Tibial nerve (tissue), 4 donors: ENCODE measurements around the gene RAB30. TPM values are rescaled to one million over a fixed set of nuclear protein-coding genes. Genes with fewer than 3 reads are reported as not detected.

Source experiments
- DNase-seq, 2 donors: peaks; one replicate each; pipeline ENCODE4 v3.0.0-alpha.2; 2019; ENCODE audit warnings: low spot score in 2 of 2
- H3K27ac ChIP-seq, 4 donors: fragments of 200-600 bp; sonication (generic) in 3 of 4; one replicate each; pipeline ENCODE4 v1.5.1; 2017 to 2019; ENCODE audit warnings: mild to moderate bottlenecking in 1 of 4
- H3K27me3 ChIP-seq, 2 donors: fragments of 200-600 bp; sonication (generic) in 1 of 2; one replicate each; pipeline versions ENCODE4 v1.5.1 to v1.6.0; 2017 to 2019
- H3K36me3 ChIP-seq, 3 donors: fragments of 200-600 bp; sonication (generic); one replicate each; pipeline ENCODE4 v1.5.1; 2018 to 2019
- H3K4me1 ChIP-seq, 4 donors: fragments of 200-600 bp; sonication (generic) in 3 of 4; one replicate each; pipeline ENCODE4 v1.5.1; 2017 to 2019
- H3K4me3 ChIP-seq, 4 donors: fragments of 200-600 bp; sonication (generic) in 3 of 4; one replicate each; pipeline ENCODE4 v1.5.1; 2017 to 2019; ENCODE audit warnings: mild to moderate bottlenecking in 1 of 4, moderate library complexity in 1 of 4
- H3K9me3 ChIP-seq, 4 donors: fragments of 200-600 bp; sonication (generic) in 3 of 4; one replicate each; pipeline ENCODE4 v1.5.1; 2017 to 2019
- EP300 ChIP-seq, 2 donors: sonication (generic); formaldehyde crosslinking; IDR thresholded peaks; one replicate each; pipeline ENCODE4 v1.6.1; 2017; ENCODE audit warnings: antibody characterized with exemption in 2 of 2, mild to moderate bottlenecking in 1 of 2
- POLR2A ChIP-seq, 2 donors: fragments of 450-650 bp; IDR thresholded peaks; one replicate each; pipeline ENCODE4 v1.6.1; 2017; ENCODE audit warnings: antibody characterized with exemption in 2 of 2, mild to moderate bottlenecking in 2 of 2, moderate library complexity in 2 of 2
- WGBS, 2 donors: methylation state at CpG; one replicate each; pipeline ENCODE4 v1.1.5; 2018; 5-methylcytosine and 5-hydroxymethylcytosine counted together
- total RNA-seq, 4 donors: library from RNA; depleted of rRNA; stranded (reverse); fragments of >200 nt; gene quantifications; one replicate each; pipeline ENCODE4 v1.1.0, GENCODE V29; 2016
- TF ChIP-seq, protein P1 (sequence below), 5 experiments: fragments of 200-600 bp in 3 of 5; fragments of 450-650 bp in 2 of 5; sonication (generic) in 3 of 5; IDR thresholded peaks; one replicate each; pipeline ENCODE4 v1.5.1; 2016 to 2019; ENCODE audit warnings: antibody characterized with exemption in 5 of 5, mild to moderate bottlenecking in 3 of 5, moderate library complexity in 2 of 5

Gene RAB30
- total RNA-seq, 4 donors from 2014 or later = 19.8 to 50.4 (median 31.2) TPM

GRCh38 chr11:83035070-83035854 is 36.4 kb downstream of the RAB30 start:
- TF ChIP-seq EP300 (IDR thresholded peaks at IDR 0.05) = peak in 1 of 2 donors; percentile 33
- TF ChIP-seq POLR2A (IDR thresholded peaks at IDR 0.05) = no peak
- WGBS, 2 donors = 76 to 82% methylated on average over 6 of the region's 6 CpGs

GRCh38 chr11:83034673-83035014 is 37.1 kb downstream of the RAB30 start:
- H3K4me3 ChIP-seq = peak overlapping the region in 1 of 4 donors; percentile 38
- H3K9me3 ChIP-seq = no peaks in the 10 kb centered on the region
- TF ChIP-seq, protein P1, sequence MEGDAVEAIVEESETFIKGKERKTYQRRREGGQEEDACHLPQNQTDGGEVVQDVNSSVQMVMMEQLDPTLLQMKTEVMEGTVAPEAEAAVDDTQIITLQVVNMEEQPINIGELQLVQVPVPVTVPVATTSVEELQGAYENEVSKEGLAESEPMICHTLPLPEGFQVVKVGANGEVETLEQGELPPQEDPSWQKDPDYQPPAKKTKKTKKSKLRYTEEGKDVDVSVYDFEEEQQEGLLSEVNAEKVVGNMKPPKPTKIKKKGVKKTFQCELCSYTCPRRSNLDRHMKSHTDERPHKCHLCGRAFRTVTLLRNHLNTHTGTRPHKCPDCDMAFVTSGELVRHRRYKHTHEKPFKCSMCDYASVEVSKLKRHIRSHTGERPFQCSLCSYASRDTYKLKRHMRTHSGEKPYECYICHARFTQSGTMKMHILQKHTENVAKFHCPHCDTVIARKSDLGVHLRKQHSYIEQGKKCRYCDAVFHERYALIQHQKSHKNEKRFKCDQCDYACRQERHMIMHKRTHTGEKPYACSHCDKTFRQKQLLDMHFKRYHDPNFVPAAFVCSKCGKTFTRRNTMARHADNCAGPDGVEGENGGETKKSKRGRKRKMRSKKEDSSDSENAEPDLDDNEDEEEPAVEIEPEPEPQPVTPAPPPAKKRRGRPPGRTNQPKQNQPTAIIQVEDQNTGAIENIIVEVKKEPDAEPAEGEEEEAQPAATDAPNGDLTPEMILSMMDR (IDR thresholded peaks at IDR 0.05) = no peak
- no peak for TF ChIP-seq EP300 (IDR thresholded peaks at IDR 0.05)
- peaks cover 0 to 66% (median 30%) of the 10 kb centered on the region in 4 donors for H3K4me1 ChIP-seq
- H3K27ac ChIP-seq = peak overlapping the region; percentile 58 to 81 (median 70)
- DNase-seq = no peak
- no peaks in the 10 kb centered on the region for H3K27me3 ChIP-seq
- no peaks in the 10 kb centered on the region for H3K36me3 ChIP-seq

More at GRCh38 chr11:83035070-83035854, 36.4 kb downstream of the RAB30 start:
- no peak overlapping the region for H3K4me3 ChIP-seq
- H3K9me3 ChIP-seq = no peaks in the 10 kb centered on the region
- H3K27me3 ChIP-seq = no peaks in the 10 kb centered on the region
- H3K36me3 ChIP-seq = no peaks in the 10 kb centered on the region
- peak overlapping the region in 3 of 4 donors; percentile 68 to 81 (median 71) for H3K27ac ChIP-seq
- H3K4me1 ChIP-seq = peaks cover 0 to 63% (median 30%) of the 10 kb centered on the region in 4 donors
- no peak for DNase-seq

GRCh38 chr11:83033972-83034672 is 37.6 kb downstream of the RAB30 start:
- Histone ChIP-seq H3K9me3 (no peaks in the 10 kb centered on the region), H3K36me3 (no peaks in the 10 kb centered on the region), H3K4me1 (peaks cover 0 to 66% (median 30%) of the 10 kb centered on the region in 4 donors), H3K27ac (peak overlapping the region; percentile 58 to 81 (median 70)), H3K27me3 (no peaks in the 10 kb centered on the region), H3K4me3 (peak overlapping the region in 3 of 4 donors; percentile 17 to 38 (median 17))
- peak; percentile 31 to 65 for DNase-seq
- TF ChIP-seq, protein P1 (IDR thresholded peaks at IDR 0.05) = peak in 1 of 5 experiments; percentile 19
- TF ChIP-seq EP300 (IDR thresholded peaks at IDR 0.05) (peak; percentile 30 to 83), POLR2A (IDR thresholded peaks at IDR 0.05) (peak in 1 of 2 donors; percentile 26)
- 9 to 14% methylated on average over 6 of the region's 6 CpGs for WGBS, 2 donors

- Histone ChIP-seq H3K4me3 (peak overlapping the region in 3 of 4 donors; percentile 17 to 38 (median 17)), H3K4me1 (peaks cover 0 to 66% (median 30%) of the 10 kb centered on the region in 4 donors), H3K27ac (peak overlapping the region; percentile 58 to 81 (median 70)), H3K9me3 (no peaks in the 10 kb centered on the region), H3K27me3 (no peaks in the 10 kb centered on the region), H3K36me3 (no peaks in the 10 kb centered on the region)
- 44 to 46% methylated on average over 1 of the region's 1 CpG for WGBS, 2 donors
- TF ChIP-seq EP300 (IDR thresholded peaks at IDR 0.05) = no peak
- no peak for DNase-seq
Observed at GRCh38 chr11:83033371-83033770, 38.3 kb downstream of the RAB30 start.

GRCh38 chr11:83031127-83031526 is 40.6 kb downstream of the RAB30 start:
- no peaks in the 10 kb centered on the region for H3K27me3 ChIP-seq
- peak overlapping the region in 2 of 4 donors; percentile 71 to 81 for H3K27ac ChIP-seq
- H3K36me3 ChIP-seq = no peaks in the 10 kb centered on the region
- TF ChIP-seq EP300 (IDR thresholded peaks at IDR 0.05) = peak in 1 of 2 donors; percentile 10
- no peak for TF ChIP-seq POLR2A (IDR thresholded peaks at IDR 0.05)
- TF ChIP-seq, protein P1 (IDR thresholded peaks at IDR 0.05) = no peak
- H3K4me1 ChIP-seq = peaks cover 0 to 77% (median 29%) of the 10 kb centered on the region in 4 donors
- DNase-seq = no peak
- H3K9me3 ChIP-seq = no peaks in the 10 kb centered on the region
- WGBS, 2 donors = 77 to 78% methylated on average over 4 of the region's 4 CpGs
- no peak overlapping the region for H3K4me3 ChIP-seq

- TF ChIP-seq POLR2A (IDR thresholded peaks at IDR 0.05) (no peak), EP300 (IDR thresholded peaks at IDR 0.05) (no peak)
- TF ChIP-seq, protein P1 (IDR thresholded peaks at IDR 0.05) = no peak
- Histone ChIP-seq H3K27me3 (no peaks in the 10 kb centered on the region), H3K27ac (no peak overlapping the region), H3K4me3 (no peak overlapping the region), H3K36me3 (no peaks in the 10 kb centered on the region), H3K9me3 (no peaks in the 10 kb centered on the region), H3K4me1 (peaks cover 3 to 74% (median 25%) of the 10 kb centered on the region in 4 donors)
- DNase-seq = no peak
- 89 to 93% methylated on average over 2 of the region's 2 CpGs for WGBS, 2 donors
Observed at GRCh38 chr11:83027794-83028193, 43.9 kb downstream of the RAB30 start.
